Measurements from ENCODE around the gene SVOPL.

The SVOPL gene

GRCh38 chr7:138661069-138661635, 40.0 kb downstream of the SVOPL start:
- no peak overlapping the region for H3K27ac ChIP-seq (ENCODE audit: low read length, poor library complexity, severe bottlenecking)
- H3K4me2 ChIP-seq (ENCODE audit: low read length, poor library complexity, severe bottlenecking) = no peak overlapping the region
- no peak for DNase-seq
- no peak overlapping the region for H2BK15ac ChIP-seq (ENCODE audit: low read depth, poor library complexity, severe bottlenecking)
- H2BK12ac ChIP-seq (ENCODE audit: low read length in 2 of 2) = no peak overlapping the region
- H3K27me3 ChIP-seq (ENCODE audit: control insufficient read depth in 1 of 2, insufficient read depth in 1 of 2, low read length in 2 of 2) = peaks cover 0 to 28% of the 10 kb centered on the region in 2 experiments
- WGBS = 47% methylated on average over 9 of the region's 9 CpGs
- H3K23ac ChIP-seq (ENCODE audit: low read length in 2 of 2) = no peak overlapping the region
- H3K79me1 ChIP-seq (replicated peaks; ENCODE audit: low read length, poor library complexity, severe bottlenecking) = no peaks in the 10 kb centered on the region
- H3K36me3 ChIP-seq (ENCODE audit: control insufficient read depth in 1 of 2, insufficient read depth in 2 of 2, low read depth in 1 of 2, low read length in 2 of 2) = no peaks in the 10 kb centered on the region
- H3K9me3 ChIP-seq (ENCODE audit: control insufficient read depth, low read length) = peaks cover 6% of the 10 kb centered on the region
- no peak overlapping the region for H4K8ac ChIP-seq (ENCODE audit: low read length)
- H4K91ac ChIP-seq (ENCODE audit: low read length) = no peak overlapping the region
- no peak overlapping the region for H2AK5ac ChIP-seq (ENCODE audit: low read length, severe bottlenecking)
- no peak overlapping the region for H2AFZ ChIP-seq (ENCODE audit: low read depth, low read length)
- H3K9ac ChIP-seq (ENCODE audit: low read length) = no peak overlapping the region
- H3K14ac ChIP-seq (ENCODE audit: low read length in 2 of 2) = no peak overlapping the region
- no peak overlapping the region for H2BK120ac ChIP-seq (ENCODE audit: low read depth, low read length)
- H3K18ac ChIP-seq (ENCODE audit: low read depth in 1 of 2, low read length in 2 of 2) = no peak overlapping the region
- no peak overlapping the region for H2BK5ac ChIP-seq (ENCODE audit: low read depth, low read length, poor library complexity, severe bottlenecking)
- H3K4me1 ChIP-seq (ENCODE audit: control insufficient read depth, insufficient read depth, low read depth, low read length) = peaks cover 10% of the 10 kb centered on the region
- no peak overlapping the region for H3K4me3 ChIP-seq (ENCODE audit: insufficient read depth in 1 of 2, low read depth in 1 of 2, low read length in 2 of 2)
- no peak overlapping the region for H3K4ac ChIP-seq (ENCODE audit: low read depth in 1 of 2, low read length in 2 of 2)

GRCh38 chr7:138658889-138659288, 42.3 kb downstream of the SVOPL start:
- Histone ChIP-seq H2AFZ (ENCODE audit: low read depth, low read length) (no peak overlapping the region), H3K79me1 (replicated peaks; ENCODE audit: low read length, poor library complexity, severe bottlenecking) (no peaks in the 10 kb centered on the region), H2BK5ac (ENCODE audit: low read depth, low read length, poor library complexity, severe bottlenecking) (no peak overlapping the region), H3K23ac (ENCODE audit: low read length in 2 of 2) (no peak overlapping the region), H3K14ac (ENCODE audit: low read length in 2 of 2) (no peak overlapping the region), H3K9me3 (ENCODE audit: control insufficient read depth, low read length) (peaks cover 16% of the 10 kb centered on the region), H3K4me1 (ENCODE audit: control insufficient read depth, insufficient read depth, low read depth, low read length) (peaks cover 2% of the 10 kb centered on the region), H3K27me3 (ENCODE audit: control insufficient read depth in 1 of 2, insufficient read depth in 1 of 2, low read length in 2 of 2) (peaks cover 0 to 21% of the 10 kb centered on the region in 2 experiments), H3K9ac (ENCODE audit: low read length) (no peak overlapping the region), H2BK12ac (ENCODE audit: low read length in 2 of 2) (no peak overlapping the region), H3K27ac (ENCODE audit: low read length, poor library complexity, severe bottlenecking) (no peak overlapping the region), H2BK120ac (ENCODE audit: low read depth, low read length) (no peak overlapping the region), H3K18ac (ENCODE audit: low read depth in 1 of 2, low read length in 2 of 2) (no peak overlapping the region), H3K4ac (ENCODE audit: low read depth in 1 of 2, low read length in 2 of 2) (no peak overlapping the region), H3K36me3 (ENCODE audit: control insufficient read depth in 1 of 2, insufficient read depth in 2 of 2, low read depth in 1 of 2, low read length in 2 of 2) (no peaks in the 10 kb centered on the region), H4K91ac (ENCODE audit: low read length) (no peak overlapping the region), H2BK15ac (ENCODE audit: low read depth, poor library complexity, severe bottlenecking) (no peak overlapping the region), H3K4me3 (ENCODE audit: insufficient read depth in 1 of 2, low read depth in 1 of 2, low read length in 2 of 2) (no peak overlapping the region), H3K4me2 (ENCODE audit: low read length, poor library complexity, severe bottlenecking) (no peak overlapping the region), H2AK5ac (ENCODE audit: low read length, severe bottlenecking) (no peak overlapping the region), H4K8ac (ENCODE audit: low read length) (no peak overlapping the region)
- DNase-seq = no peak
- 86% methylated on average over 4 of the region's 4 CpGs for WGBS

- no peak overlapping the region for H4K8ac ChIP-seq (ENCODE audit: low read length)
- peaks cover 0 to 17% of the 10 kb centered on the region in 2 experiments for H3K27me3 ChIP-seq (ENCODE audit: control insufficient read depth in 1 of 2, insufficient read depth in 1 of 2, low read length in 2 of 2)
- H3K36me3 ChIP-seq (ENCODE audit: control insufficient read depth in 1 of 2, insufficient read depth in 2 of 2, low read depth in 1 of 2, low read length in 2 of 2) = no peaks in the 10 kb centered on the region
- H2BK120ac ChIP-seq (ENCODE audit: low read depth, low read length) = no peak overlapping the region
- H3K9ac ChIP-seq (ENCODE audit: low read length) = no peak overlapping the region
- H3K27ac ChIP-seq (ENCODE audit: low read length, poor library complexity, severe bottlenecking) = no peak overlapping the region
- H3K9me3 ChIP-seq (ENCODE audit: control insufficient read depth, low read length) = peaks cover 23% of the 10 kb centered on the region
- no peak overlapping the region for H2BK5ac ChIP-seq (ENCODE audit: low read depth, low read length, poor library complexity, severe bottlenecking)
- H4K91ac ChIP-seq (ENCODE audit: low read length) = no peak overlapping the region
- H3K4me3 ChIP-seq (ENCODE audit: insufficient read depth in 1 of 2, low read depth in 1 of 2, low read length in 2 of 2) = no peak overlapping the region
- no peak overlapping the region for H3K23ac ChIP-seq (ENCODE audit: low read length in 2 of 2)
- no peak overlapping the region for H3K14ac ChIP-seq (ENCODE audit: low read length in 2 of 2)
- no peak overlapping the region for H2BK15ac ChIP-seq (ENCODE audit: low read depth, poor library complexity, severe bottlenecking)
- H3K4me1 ChIP-seq (ENCODE audit: control insufficient read depth, insufficient read depth, low read depth, low read length) = no peaks in the 10 kb centered on the region
- no peaks in the 10 kb centered on the region for H3K79me1 ChIP-seq (replicated peaks; ENCODE audit: low read length, poor library complexity, severe bottlenecking)
- no peak overlapping the region for H3K4me2 ChIP-seq (ENCODE audit: low read length, poor library complexity, severe bottlenecking)
- no peak overlapping the region for H2AK5ac ChIP-seq (ENCODE audit: low read length, severe bottlenecking)
- WGBS = 43% methylated on average over 2 of the region's 4 CpGs
- no peak overlapping the region for H3K4ac ChIP-seq (ENCODE audit: low read depth in 1 of 2, low read length in 2 of 2)
- no peak overlapping the region for H2BK12ac ChIP-seq (ENCODE audit: low read length in 2 of 2)
- H2AFZ ChIP-seq (ENCODE audit: low read depth, low read length) = no peak overlapping the region
- no peak for DNase-seq
- H3K18ac ChIP-seq (ENCODE audit: low read depth in 1 of 2, low read length in 2 of 2) = no peak overlapping the region
These were observed 43.2 kb downstream of the SVOPL start for GRCh38 chr7:138657854-138658386.

- Histone ChIP-seq H3K9ac (ENCODE audit: low read length) (no peak overlapping the region), H3K23ac (ENCODE audit: low read length in 2 of 2) (no peak overlapping the region), H2BK120ac (ENCODE audit: low read depth, low read length) (no peak overlapping the region), H3K4me2 (ENCODE audit: low read length, poor library complexity, severe bottlenecking) (no peak overlapping the region), H3K27ac (ENCODE audit: low read length, poor library complexity, severe bottlenecking) (no peak overlapping the region), H2BK5ac (ENCODE audit: low read depth, low read length, poor library complexity, severe bottlenecking) (no peak overlapping the region), H3K18ac (ENCODE audit: low read depth in 1 of 2, low read length in 2 of 2) (no peak overlapping the region), H2BK15ac (ENCODE audit: low read depth, poor library complexity, severe bottlenecking) (no peak overlapping the region), H3K4me3 (ENCODE audit: insufficient read depth in 1 of 2, low read depth in 1 of 2, low read length in 2 of 2) (no peak overlapping the region), H3K4ac (ENCODE audit: low read depth in 1 of 2, low read length in 2 of 2) (no peak overlapping the region), H3K79me1 (replicated peaks; ENCODE audit: low read length, poor library complexity, severe bottlenecking) (no peaks in the 10 kb centered on the region), H4K91ac (ENCODE audit: low read length) (no peak overlapping the region), H2BK12ac (ENCODE audit: low read length in 2 of 2) (no peak overlapping the region), H3K4me1 (ENCODE audit: control insufficient read depth, insufficient read depth, low read depth, low read length) (no peaks in the 10 kb centered on the region), H3K9me3 (ENCODE audit: control insufficient read depth, low read length) (peaks cover 25% of the 10 kb centered on the region), H4K8ac (ENCODE audit: low read length) (no peak overlapping the region), H3K27me3 (ENCODE audit: control insufficient read depth in 1 of 2, insufficient read depth in 1 of 2, low read length in 2 of 2) (peaks cover 0 to 10% of the 10 kb centered on the region in 2 experiments), H2AFZ (ENCODE audit: low read depth, low read length) (no peak overlapping the region), H2AK5ac (ENCODE audit: low read length, severe bottlenecking) (no peak overlapping the region), H3K36me3 (ENCODE audit: control insufficient read depth in 1 of 2, insufficient read depth in 2 of 2, low read depth in 1 of 2, low read length in 2 of 2) (no peaks in the 10 kb centered on the region), H3K14ac (ENCODE audit: low read length in 2 of 2) (no peak overlapping the region)
- no peak for DNase-seq
- 86% methylated on average over 1 of the region's 2 CpGs for WGBS
These were observed 44.2 kb downstream of the SVOPL start for GRCh38 chr7:138656952-138657351.

Measured in mesenchymal stem cell (in vitro differentiated cells and primary cell).